Duodenal mucosa (tissue), 2 donors: ENCODE measurements around the gene FOXA1.

Experiments
- H3K27ac ChIP-seq: one replicate; pipeline ENCODE4 v1.7.0; 2013; ENCODE audit warnings: low read depth, low read length
- H3K27me3 ChIP-seq, 2 donors: one replicate each; pipeline ENCODE4 v1.7.0; 2013; ENCODE audit warnings: low read length in 2 of 2, control low read depth in 1 of 2; ENCODE audit not compliant: insufficient read depth in 2 of 2, control insufficient read depth in 1 of 2
- H3K36me3 ChIP-seq, 2 donors: one replicate each; pipeline ENCODE4 v1.7.0; 2013; ENCODE audit warnings: low read length in 2 of 2, control low read depth in 1 of 2; ENCODE audit not compliant: insufficient read depth in 2 of 2, control insufficient read depth in 1 of 2
- H3K4me1 ChIP-seq, 2 donors: one replicate each; pipeline ENCODE4 v1.7.0; 2013; ENCODE audit warnings: low read length in 2 of 2, control low read depth in 1 of 2; ENCODE audit not compliant: insufficient read depth in 2 of 2, control insufficient read depth in 1 of 2
- H3K4me3 ChIP-seq, 2 donors: one replicate each; pipeline ENCODE4 v1.7.0; 2013; ENCODE audit warnings: low read length in 2 of 2, low read depth in 1 of 2
- H3K9ac ChIP-seq, 2 donors: one replicate each; pipeline ENCODE4 v1.7.0; 2013; ENCODE audit warnings: low read length in 2 of 2, low read depth in 1 of 2
- H3K9me3 ChIP-seq, 2 donors: one replicate each; pipeline ENCODE4 v1.7.0; 2013; ENCODE audit warnings: low read length in 2 of 2, control low read depth in 1 of 2; ENCODE audit not compliant: control insufficient read depth in 1 of 2

Gene FOXA1

DNA sequence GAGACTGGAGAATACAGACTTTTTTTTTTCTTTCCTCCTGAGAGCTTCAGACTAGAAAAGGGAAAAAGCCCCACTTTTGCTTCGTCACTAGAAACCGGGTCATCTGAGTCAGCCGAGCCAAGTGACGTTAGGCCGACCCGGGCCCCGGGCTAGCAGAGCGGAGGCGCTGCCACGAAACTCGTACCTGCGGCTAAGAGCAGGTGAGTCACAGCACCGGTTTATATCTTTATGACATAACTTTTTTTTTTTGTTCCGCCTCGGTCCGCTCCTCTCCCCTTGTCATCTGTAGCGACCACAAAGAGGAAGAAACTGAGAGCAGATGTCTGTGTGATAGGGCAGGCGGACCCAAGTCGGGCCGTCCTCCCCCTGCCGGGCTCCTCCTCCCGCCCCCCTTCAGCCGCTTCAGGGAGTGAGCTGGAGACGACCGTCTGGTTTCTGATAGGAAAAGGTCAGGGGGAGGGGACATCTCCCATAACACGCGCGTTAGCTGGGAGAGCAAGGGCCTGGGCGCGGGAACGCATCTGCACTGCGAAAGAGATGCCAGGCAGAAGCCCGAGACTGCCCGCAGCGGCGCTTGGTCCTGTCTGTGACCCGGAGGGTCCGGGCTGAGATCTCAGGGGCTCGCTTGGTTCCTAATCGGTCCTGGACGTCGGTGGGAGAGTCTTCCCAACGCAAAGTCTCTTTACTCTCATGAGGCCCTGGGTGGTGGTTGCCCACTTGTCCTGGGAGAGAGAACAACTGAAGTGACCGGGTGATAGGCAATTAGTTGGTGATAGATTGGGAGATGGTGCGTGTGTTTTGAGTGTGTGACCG, 966 bp upstream of the FOXA1 start:
- H3K9me3 ChIP-seq, result no peaks in the 10 kb centered on the region
- H3K9ac ChIP-seq, result peak overlapping the region; percentile 38 to 85
- H3K36me3 ChIP-seq, result no peaks in the 10 kb centered on the region
- H3K27ac ChIP-seq, result peak overlapping the region; percentile 75
- peak overlapping the region; percentile 73 to 84 for H3K4me3 ChIP-seq
- H3K27me3 ChIP-seq, result peaks cover 29 to 58% of the 10 kb centered on the region in 2 donors
- peaks cover 0 to 17% of the 10 kb centered on the region in 2 donors for H3K4me1 ChIP-seq

GRCh38 chr14:37594238-37594970, 645 bp downstream of the FOXA1 start:
- Histone ChIP-seq H3K27me3 (peaks cover 24 to 54% of the 10 kb centered on the region in 2 donors), H3K36me3 (no peaks in the 10 kb centered on the region), H3K4me3 (peak overlapping the region; percentile 76 to 84), H3K4me1 (peaks cover 0 to 12% of the 10 kb centered on the region in 2 donors), H3K9ac (peak overlapping the region; percentile 49 to 74), H3K9me3 (no peaks in the 10 kb centered on the region), H3K27ac (peak overlapping the region; percentile 73)

DNA sequence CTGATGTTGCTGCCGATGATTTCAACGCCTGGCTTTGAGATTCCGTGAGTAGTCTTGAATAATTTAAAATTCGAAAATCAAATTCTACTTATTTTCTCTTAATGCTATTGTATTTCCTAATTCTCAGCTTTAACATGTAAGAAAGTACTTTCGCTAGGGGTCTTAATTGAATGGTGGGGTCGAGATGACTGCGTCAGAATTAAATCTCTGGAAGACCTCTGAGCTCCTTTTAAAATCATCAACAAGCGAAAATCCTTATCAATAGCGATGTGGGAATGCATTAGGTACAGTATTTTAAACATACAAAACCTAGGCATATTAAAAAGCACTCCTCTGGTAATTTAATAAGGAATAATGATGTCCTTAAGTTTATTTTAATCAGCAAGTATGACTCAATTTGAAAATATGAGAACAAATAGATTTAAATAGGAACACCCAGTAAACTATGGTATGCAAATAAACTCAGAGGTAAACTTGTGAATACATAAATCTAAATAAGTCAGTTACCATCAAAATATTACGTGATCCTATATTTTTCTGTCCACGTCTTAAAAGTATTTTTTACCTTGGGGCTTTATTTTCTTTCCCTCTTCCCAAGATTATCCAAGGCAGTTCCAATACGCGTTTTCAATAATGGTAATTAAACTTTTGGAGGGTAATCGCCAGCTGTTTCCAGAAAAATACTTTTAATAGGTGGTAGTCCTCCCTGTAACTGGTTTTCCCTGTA, 1.4 kb downstream of the FOXA1 start:
- peaks cover 23 to 51% of the 10 kb centered on the region in 2 donors for H3K27me3 ChIP-seq
- H3K9me3 ChIP-seq, result no peaks in the 10 kb centered on the region
- peaks cover 0 to 7% of the 10 kb centered on the region in 2 donors for H3K4me1 ChIP-seq
- peak overlapping the region; percentile 49 to 74 for H3K9ac ChIP-seq
- H3K4me3 ChIP-seq, result peak overlapping the region; percentile 76 to 84
- no peak overlapping the region for H3K27ac ChIP-seq
- H3K36me3 ChIP-seq, result no peaks in the 10 kb centered on the region

DNA sequence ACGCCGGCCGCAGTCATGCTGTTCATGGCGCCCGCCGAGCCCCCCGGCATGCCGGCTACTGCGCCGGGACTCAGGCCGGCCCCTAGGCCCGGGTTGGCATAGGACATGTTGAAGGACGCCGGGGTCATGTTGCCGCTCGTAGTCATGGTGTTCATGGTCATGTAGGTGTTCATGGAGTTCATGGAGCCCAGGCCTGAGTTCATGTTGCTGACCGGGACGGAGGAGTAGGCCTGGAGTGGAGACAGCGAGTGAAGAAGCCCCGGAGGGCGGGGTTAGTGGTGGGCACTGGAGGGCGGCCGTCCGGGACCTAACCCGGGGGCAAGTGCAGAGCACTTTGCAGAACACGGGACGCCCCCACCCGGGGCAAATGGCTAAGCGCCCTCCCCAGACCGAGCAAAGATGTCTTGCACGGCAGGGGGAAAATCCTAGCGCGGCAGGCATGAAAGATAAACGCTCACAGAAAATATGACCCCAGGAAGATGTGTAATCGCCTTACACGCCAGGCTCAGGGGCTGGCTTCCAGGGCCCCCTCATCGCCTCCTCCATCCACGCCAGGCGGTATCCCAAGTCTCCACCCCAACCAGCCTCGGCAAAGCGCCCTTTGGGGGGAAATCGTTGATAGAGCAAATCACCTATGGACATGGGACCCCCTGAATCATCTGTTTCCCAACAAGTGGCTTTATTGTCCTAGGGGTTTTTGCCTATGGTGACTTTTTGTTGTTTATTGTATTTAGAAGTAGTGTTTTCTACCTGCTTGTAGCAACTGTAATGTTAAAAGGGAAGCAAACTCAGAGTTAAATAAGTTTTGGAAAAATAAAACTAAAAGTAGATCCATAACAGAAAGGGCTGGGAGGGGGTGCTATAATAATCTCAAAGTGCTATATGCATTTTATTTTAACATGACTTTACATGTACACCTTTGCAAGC, 2.3 kb downstream of the FOXA1 start:
- H3K36me3 ChIP-seq, result no peaks in the 10 kb centered on the region
- H3K27ac ChIP-seq, result peak overlapping the region; percentile 32
- H3K27me3 ChIP-seq, result peaks cover 25 to 54% of the 10 kb centered on the region in 2 donors
- H3K4me1 ChIP-seq, result peaks cover 0 to 7% of the 10 kb centered on the region in 2 donors
- peak overlapping the region; percentile 74 to 77 for H3K9ac ChIP-seq
- peak overlapping the region; percentile 76 to 84 for H3K4me3 ChIP-seq
- H3K9me3 ChIP-seq, result no peaks in the 10 kb centered on the region

GRCh38 chr14:37591941-37592481, 3.0 kb downstream of the FOXA1 start:
- H3K4me1 ChIP-seq, result peaks cover 0 to 7% of the 10 kb centered on the region in 2 donors
- peak overlapping the region; percentile 32 for H3K27ac ChIP-seq
- H3K9ac ChIP-seq, result peak overlapping the region; percentile 74 to 77
- H3K36me3 ChIP-seq, result no peaks in the 10 kb centered on the region
- H3K27me3 ChIP-seq, result peaks cover 24 to 48% of the 10 kb centered on the region in 2 donors
- H3K9me3 ChIP-seq, result no peaks in the 10 kb centered on the region
- peak overlapping the region; percentile 76 to 84 for H3K4me3 ChIP-seq

- no peaks in the 10 kb centered on the region for H3K36me3 ChIP-seq
- H3K9me3 ChIP-seq, result no peaks in the 10 kb centered on the region
- peak overlapping the region; percentile 23 for H3K27ac ChIP-seq
- H3K4me3 ChIP-seq, result peak overlapping the region; percentile 76 to 84
- H3K4me1 ChIP-seq, result peaks cover 0 to 4% of the 10 kb centered on the region in 2 donors
- peak overlapping the region; percentile 74 to 84 for H3K9ac ChIP-seq
- peaks cover 27 to 46% of the 10 kb centered on the region in 2 donors for H3K27me3 ChIP-seq
Observed at GRCh38 chr14:37591311-37591940, 3.6 kb downstream of the FOXA1 start.

DNA sequence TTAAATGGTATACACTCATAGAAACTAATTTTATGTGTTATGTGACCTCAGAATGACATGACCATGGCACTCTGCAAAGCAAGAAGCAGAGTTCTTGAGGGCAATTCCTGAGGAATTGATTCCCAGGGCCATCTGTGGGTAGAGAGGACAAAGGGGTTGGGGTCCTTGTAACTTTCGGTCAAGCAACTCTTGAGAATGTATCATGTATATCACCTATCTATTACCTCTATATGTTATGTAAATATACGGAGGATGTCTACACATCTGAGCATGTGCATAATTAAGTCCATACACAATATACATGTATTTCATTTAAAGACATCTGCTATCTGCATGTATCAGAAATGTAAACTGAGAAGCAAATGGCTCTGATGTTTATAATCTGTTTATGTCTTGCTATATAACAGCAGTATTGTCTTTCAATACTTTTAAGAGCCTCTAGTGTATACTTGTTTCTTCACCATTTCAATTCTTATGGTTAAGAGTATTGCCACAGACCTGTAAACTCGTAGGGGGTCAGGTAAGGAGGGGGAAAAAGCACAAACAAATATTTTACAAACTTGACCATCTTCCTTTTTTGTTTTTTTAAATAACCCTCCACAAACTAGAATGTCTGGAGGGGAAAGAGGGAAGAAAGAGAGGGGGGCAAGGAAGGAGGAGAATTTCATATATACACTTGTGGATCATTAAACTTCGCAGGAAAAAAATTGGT, 4.5 kb downstream of the FOXA1 start:
- Histone ChIP-seq H3K4me1 (peaks cover 0 to 6% of the 10 kb centered on the region in 2 donors), H3K9ac (peak overlapping the region; percentile 64 to 84), H3K4me3 (peak overlapping the region; percentile 76 to 84), H3K9me3 (no peaks in the 10 kb centered on the region), H3K27ac (no peak overlapping the region), H3K27me3 (peaks cover 33 to 41% of the 10 kb centered on the region in 2 donors), H3K36me3 (no peaks in the 10 kb centered on the region)

DNA sequence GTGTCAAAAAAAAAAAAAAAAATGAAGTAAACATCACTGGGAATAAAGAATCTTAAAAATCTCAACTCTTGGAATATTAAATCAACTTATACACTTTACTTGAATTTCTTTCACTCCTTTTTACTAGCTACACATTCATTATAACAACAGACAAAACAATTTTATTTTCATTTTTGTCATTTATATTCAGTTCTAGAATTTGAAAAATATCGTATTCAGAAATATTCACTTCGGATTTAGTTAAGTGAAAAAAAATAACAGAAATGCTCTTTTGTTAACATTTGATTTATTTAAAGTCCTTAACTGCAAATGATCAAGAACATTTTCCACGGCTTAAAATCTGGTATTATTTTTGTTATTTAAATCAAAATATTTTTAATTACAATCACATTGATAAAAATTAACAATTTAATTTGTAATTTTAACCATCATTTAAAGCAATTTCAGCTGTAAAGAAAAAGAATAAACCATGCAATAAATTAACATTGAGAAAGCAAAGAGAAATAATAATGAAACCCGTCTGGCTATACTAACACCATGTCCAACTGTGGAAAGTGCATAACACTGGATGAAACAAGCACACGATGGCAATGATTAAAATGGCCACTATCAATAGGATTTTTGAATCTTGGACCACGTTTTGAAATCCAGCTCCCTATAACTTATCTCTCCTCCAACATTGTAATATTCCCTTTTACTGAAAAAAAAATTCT, 5.2 kb downstream of the FOXA1 start:
- Histone ChIP-seq H3K27ac (no peak overlapping the region), H3K36me3 (no peaks in the 10 kb centered on the region), H3K9me3 (no peaks in the 10 kb centered on the region), H3K4me3 (peak overlapping the region; percentile 76 to 84), H3K4me1 (peaks cover 0 to 6% of the 10 kb centered on the region in 2 donors), H3K9ac (peak overlapping the region; percentile 64 to 69), H3K27me3 (peaks cover 33 to 41% of the 10 kb centered on the region in 2 donors)
